ENCODE results near the gene HSD17B8. TPM values are rescaled to one million over a fixed set of nuclear protein-coding genes. Genes with fewer than 3 reads are reported as not detected.

HSD17B8 gene
- total RNA-seq: 10 to 100 TPM; 15.4 to 18.0 TPM

GRCh38 chr6:33204415-33205190, at the start of gene HSD17B8:
HSD17B8 (plus strand) TSS chr6:33204655; CDS start chr6:33204669, 14 bp downstream.

DNA sequence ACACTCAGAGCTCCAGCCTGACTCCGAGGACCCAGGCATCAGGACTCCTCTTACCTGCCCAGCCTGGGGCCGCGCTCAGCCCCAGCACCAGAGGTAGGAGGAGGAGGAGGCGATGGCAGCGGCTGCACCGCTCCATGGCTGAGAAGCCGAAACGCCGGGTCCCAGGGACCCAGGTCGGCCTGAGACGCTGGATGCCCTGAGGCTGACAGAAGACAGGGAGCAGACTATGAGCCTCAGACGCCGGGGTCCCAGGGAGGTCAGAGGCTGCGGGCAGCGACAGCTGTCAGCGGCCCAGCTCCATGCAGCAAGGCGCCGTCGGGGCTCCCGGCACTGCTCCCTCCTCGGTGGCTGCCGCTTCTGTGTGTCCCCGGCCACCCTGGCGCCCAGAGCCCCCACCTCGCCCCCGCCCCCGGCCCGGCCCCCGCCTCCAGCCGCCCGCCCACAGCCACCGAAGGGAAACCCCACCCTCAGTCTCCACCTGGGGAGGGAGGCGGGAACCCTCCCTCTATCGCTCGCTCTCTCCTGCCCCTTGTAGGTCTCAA, 12.3 kb upstream of the HSD17B8 start, which contains the start of gene COL11A2:
Gene COL11A2, minus strand, starts transcription at position 363 of the 542 bp plus-strand sequence. Its CDS starts 227 bp downstream, at position 136.

DNA sequence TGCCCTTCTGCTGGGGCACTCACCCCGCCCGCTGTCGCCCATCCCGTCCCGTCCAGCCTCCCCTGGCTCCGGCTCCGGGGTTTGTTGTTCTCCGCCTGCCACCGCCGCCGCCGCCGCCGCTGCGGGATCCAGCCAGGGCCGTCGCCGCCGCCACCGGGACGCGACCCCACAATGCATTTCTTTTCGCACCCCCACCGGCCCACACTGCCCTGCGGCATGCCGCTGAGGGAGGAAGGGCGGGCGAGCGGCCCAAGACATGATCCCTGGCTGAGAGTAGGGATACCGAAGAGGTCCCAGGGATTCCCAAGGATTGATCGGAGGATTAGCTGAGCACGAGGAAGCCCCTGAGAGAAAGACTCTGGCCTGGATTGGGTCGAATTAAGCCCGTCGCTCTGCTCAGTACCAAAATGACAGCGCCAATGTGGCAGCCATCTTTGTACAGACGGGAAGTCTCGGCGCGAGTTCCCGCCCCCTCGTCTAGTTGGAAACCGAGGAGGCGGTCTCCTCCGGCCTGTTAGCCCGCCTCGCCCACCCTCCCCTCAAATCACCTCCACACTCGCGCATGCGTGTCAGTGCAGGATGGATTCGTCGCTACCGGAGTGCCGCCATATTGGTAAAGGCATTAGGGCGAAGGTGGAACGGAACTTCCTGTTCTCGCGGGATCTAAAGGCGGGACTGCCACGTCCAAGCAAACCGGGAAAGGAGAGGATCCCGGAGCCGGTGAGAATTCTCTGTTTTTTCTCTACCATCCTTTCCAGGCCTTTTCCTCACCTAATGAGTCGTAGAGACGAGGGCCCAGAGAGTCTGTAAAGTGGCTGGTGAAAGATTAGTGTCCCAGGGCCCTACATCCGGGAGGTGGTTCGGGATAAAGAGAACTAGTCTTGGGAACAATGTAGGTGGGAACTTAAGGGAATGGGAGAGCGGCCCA, 4.0 kb upstream of the HSD17B8 start, which contains the start of the genes RXRB and SLC39A7:
Gene RXRB, minus strand, starts transcription at position 447 of the 928 bp plus-strand sequence. Its CDS starts 189 bp downstream, at position 258.
Gene SLC39A7, plus strand, starts transcription at position 649 of the 928 bp plus-strand sequence. CDS start 379 bp downstream, outside the sequence.

GRCh38 chr6:33208091-33208967, 3.9 kb downstream of the HSD17B8 start, which contains the start of gene RING1:
RING1 (plus strand) TSS chr6:33208500; CDS start chr6:33208823, 323 bp downstream.

Small RNAs within 50 kb of the gene (microRNA-seq; reads per million reads assigned to microRNA genes)
- gene MIR219A1 (ENCODE audit: borderline microRNAs expressed, borderline replicate concordance): 0.63 reads per million

Other genes with a start within 250 kb of the HSD17B8 start
- 100 to 1,000 TPM; 272 to 275 TPM for gene BRD2, start 236.1 kb upstream of the HSD17B8 start, total RNA-seq
- 1 to 10 TPM; 1.2 to 2.9 TPM for gene HLA-DOA, start 195.1 kb upstream of the HSD17B8 start, total RNA-seq
- gene HLA-DPA1, start 131.0 kb upstream of the HSD17B8 start, total RNA-seq: 10 to 100 TPM; 30.4 to 32.4 TPM
- gene HLA-DPB1, start 128.7 kb upstream of the HSD17B8 start, total RNA-seq: 10 to 100 TPM; 19.0 to 19.2 TPM
- gene COL11A2, start 12.2 kb upstream of the HSD17B8 start, total RNA-seq: under 1 TPM; 0.50 to 0.63 TPM
- 10 to 100 TPM; 49.6 to 49.7 TPM for gene RXRB, start 4.0 kb upstream of the HSD17B8 start, total RNA-seq
- 10 to 100 TPM; 39.6 to 41.7 TPM for gene SLC39A7, start 3.8 kb upstream of the HSD17B8 start, total RNA-seq
- gene RING1, start 3.8 kb downstream of the HSD17B8 start, total RNA-seq: 10 to 100 TPM; 37.6 to 37.7 TPM
- 10 to 100 TPM; 71.8 to 76.2 TPM for gene VPS52, start 67.2 kb downstream of the HSD17B8 start, total RNA-seq
- 1,000 to 10,000 TPM; 3,258 to 3,316 TPM for gene RPS18, start 67.4 kb downstream of the HSD17B8 start, total RNA-seq
- 10 to 100 TPM; 23.3 to 23.9 TPM for gene B3GALT4, start 72.5 kb downstream of the HSD17B8 start, total RNA-seq
- gene WDR46, start 84.6 kb downstream of the HSD17B8 start, total RNA-seq: 10 to 100 TPM; 47.0 to 47.8 TPM
- 10 to 100 TPM; 55.1 to 57.3 TPM for gene PFDN6, start 84.9 kb downstream of the HSD17B8 start, total RNA-seq
- 10 to 100 TPM; 52.5 to 58.6 TPM for gene RGL2, start 94.3 kb downstream of the HSD17B8 start, total RNA-seq
- gene TAPBP, start 109.4 kb downstream of the HSD17B8 start, total RNA-seq: 100 to 1,000 TPM; 273 to 274 TPM
- 10 to 100 TPM; 19.4 to 21.9 TPM for gene ZBTB22, start 113.1 kb downstream of the HSD17B8 start, total RNA-seq
- 100 to 1,000 TPM; 108 to 111 TPM for gene DAXX, start 118.3 kb downstream of the HSD17B8 start, total RNA-seq
- gene KIFC1, start 187.2 kb downstream of the HSD17B8 start, total RNA-seq: 100 to 1,000 TPM; 106 to 109 TPM
- gene PHF1, start 206.4 kb downstream of the HSD17B8 start, total RNA-seq: 10 to 100 TPM; 46.7 to 52.7 TPM
- 100 to 1,000 TPM; 197 to 215 TPM for gene CUTA, start 213.5 kb downstream of the HSD17B8 start, total RNA-seq
- gene SYNGAP1, start 215.4 kb downstream of the HSD17B8 start, total RNA-seq: 10 to 100 TPM; 48.0 to 52.1 TPM
- 1 to 10 TPM; 6.5 to 7.1 TPM for gene ZBTB9, start 249.9 kb downstream of the HSD17B8 start, total RNA-seq